ENCODE measurements around the gene PHEX. TPM values are rescaled to one million over a fixed set of nuclear protein-coding genes. Genes with fewer than 3 reads are reported as not detected.

PHEX gene
- total RNA-seq, 1 donor from 2014 or later = 1.6 TPM

GRCh38 chrX:22126327-22126726, 94.2 kb downstream of the PHEX start:
- no peak for DNase-seq (ENCODE audit: extremely low spot score, unreplicated experiment)
- Mint-ChIP-seq H3K36me3 (no peaks in the 10 kb centered on the region), H3K27ac (peak overlapping the region; percentile 57), H3K27me3 (no peaks in the 10 kb centered on the region), H3K9me3 (peaks cover 3% of the 10 kb centered on the region), H3K4me1 (ENCODE audit: unreplicated experiment) (peaks cover 10% of the 10 kb centered on the region), H3K4me3 (peak overlapping the region; percentile 0)
- TF ChIP-seq, protein P1, sequence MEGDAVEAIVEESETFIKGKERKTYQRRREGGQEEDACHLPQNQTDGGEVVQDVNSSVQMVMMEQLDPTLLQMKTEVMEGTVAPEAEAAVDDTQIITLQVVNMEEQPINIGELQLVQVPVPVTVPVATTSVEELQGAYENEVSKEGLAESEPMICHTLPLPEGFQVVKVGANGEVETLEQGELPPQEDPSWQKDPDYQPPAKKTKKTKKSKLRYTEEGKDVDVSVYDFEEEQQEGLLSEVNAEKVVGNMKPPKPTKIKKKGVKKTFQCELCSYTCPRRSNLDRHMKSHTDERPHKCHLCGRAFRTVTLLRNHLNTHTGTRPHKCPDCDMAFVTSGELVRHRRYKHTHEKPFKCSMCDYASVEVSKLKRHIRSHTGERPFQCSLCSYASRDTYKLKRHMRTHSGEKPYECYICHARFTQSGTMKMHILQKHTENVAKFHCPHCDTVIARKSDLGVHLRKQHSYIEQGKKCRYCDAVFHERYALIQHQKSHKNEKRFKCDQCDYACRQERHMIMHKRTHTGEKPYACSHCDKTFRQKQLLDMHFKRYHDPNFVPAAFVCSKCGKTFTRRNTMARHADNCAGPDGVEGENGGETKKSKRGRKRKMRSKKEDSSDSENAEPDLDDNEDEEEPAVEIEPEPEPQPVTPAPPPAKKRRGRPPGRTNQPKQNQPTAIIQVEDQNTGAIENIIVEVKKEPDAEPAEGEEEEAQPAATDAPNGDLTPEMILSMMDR (conservative IDR thresholded peaks at IDR 0.05) = no peak

GRCh38 chrX:22128961-22129360, 96.8 kb downstream of the PHEX start:
- Mint-ChIP-seq H3K9me3 (no peaks in the 10 kb centered on the region), H3K36me3 (no peaks in the 10 kb centered on the region), H3K4me3 (no peak overlapping the region), H3K27ac (no peak overlapping the region), H3K27me3 (no peaks in the 10 kb centered on the region), H3K4me1 (ENCODE audit: unreplicated experiment) (peaks cover 5% of the 10 kb centered on the region)
- DNase-seq (ENCODE audit: extremely low spot score, unreplicated experiment) = no peak
- TF ChIP-seq, protein P1 (conservative IDR thresholded peaks at IDR 0.05) = no peak

- Mint-ChIP-seq H3K27me3 (no peaks in the 10 kb centered on the region), H3K4me1 (ENCODE audit: unreplicated experiment) (peaks cover 22% of the 10 kb centered on the region), H3K27ac (peak overlapping the region; percentile 97), H3K36me3 (no peaks in the 10 kb centered on the region), H3K4me3 (peak overlapping the region; percentile 67), H3K9me3 (no peaks in the 10 kb centered on the region)
- no peak for DNase-seq (ENCODE audit: extremely low spot score, unreplicated experiment)
- TF ChIP-seq, protein P1 (conservative IDR thresholded peaks at IDR 0.05) = no peak
Measured at GRCh38 chrX:22134681-22135080, 102.6 kb downstream of the PHEX start.

DNA sequence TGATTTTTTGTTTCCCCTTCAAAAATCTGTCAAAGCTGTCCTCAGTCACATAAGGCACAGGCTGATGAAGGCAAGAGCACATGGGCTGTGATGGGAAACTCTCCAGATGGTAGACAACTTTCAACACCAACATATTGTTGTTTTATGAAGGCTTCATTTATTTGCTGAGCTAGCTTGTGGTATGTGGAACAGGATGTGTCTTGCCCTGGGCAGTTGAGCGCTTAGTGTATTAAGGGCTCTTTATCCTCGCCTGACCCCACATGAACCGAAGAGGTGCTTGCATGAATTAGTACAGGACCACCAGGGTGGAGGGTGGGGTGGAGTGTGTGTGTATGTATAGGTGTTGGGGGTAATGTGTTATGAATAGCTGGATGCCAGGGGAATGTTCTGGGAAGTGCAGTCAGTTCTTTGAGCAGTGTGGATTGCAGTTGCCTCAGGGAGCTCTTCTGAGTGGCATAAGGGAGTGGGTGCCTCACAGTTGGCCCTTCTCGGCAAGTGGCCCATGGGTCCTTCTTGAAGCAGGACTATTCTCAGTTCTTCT, 103.1 kb downstream of the PHEX start:
- no peaks in the 10 kb centered on the region for H3K9me3 Mint-ChIP-seq
- peak overlapping the region; percentile 67 for H3K4me3 Mint-ChIP-seq
- no peak for DNase-seq (ENCODE audit: extremely low spot score, unreplicated experiment)
- peak overlapping the region; percentile 97 for H3K27ac Mint-ChIP-seq
- no peaks in the 10 kb centered on the region for H3K36me3 Mint-ChIP-seq
- peaks cover 22% of the 10 kb centered on the region for H3K4me1 Mint-ChIP-seq (ENCODE audit: unreplicated experiment)
- no peaks in the 10 kb centered on the region for H3K27me3 Mint-ChIP-seq
- TF ChIP-seq, protein P1 (conservative IDR thresholded peaks at IDR 0.05) = no peak

GRCh38 chrX:22135994-22136684, 104.0 kb downstream of the PHEX start:
- Mint-ChIP-seq H3K4me3 (peak overlapping the region; percentile 58), H3K4me1 (ENCODE audit: unreplicated experiment) (peaks cover 17% of the 10 kb centered on the region), H3K27me3 (no peaks in the 10 kb centered on the region), H3K9me3 (no peaks in the 10 kb centered on the region), H3K36me3 (no peaks in the 10 kb centered on the region), H3K27ac (peak overlapping the region; percentile 97)
- DNase-seq (ENCODE audit: extremely low spot score, unreplicated experiment) = no peak
- TF ChIP-seq, protein P1 (conservative IDR thresholded peaks at IDR 0.05) = peak; percentile 90

Measured in type B pancreatic cell (in vitro differentiated cells).